Uterus (tissue), 4 donors: Measurements from ENCODE around the gene HTT. TPM values are rescaled to one million over a fixed set of nuclear protein-coding genes. Genes with fewer than 3 reads are reported as not detected.

Experiments used
- DNase-seq, 2 donors: peaks; one replicate each; pipeline ENCODE4 v3.0.0-alpha.2; 2019 to 2020
- H3K27ac ChIP-seq, 2 donors: fragments of 200-600 bp; sonication (generic); 1 replicate in 1 of 2; 2 replicates in 1 of 2; pipeline ENCODE4 v1.5.1; 2016 to 2018
- H3K27me3 ChIP-seq, 2 donors: fragments of 200-600 bp; sonication (generic); one replicate each; pipeline ENCODE4 v1.5.1; 2018 to 2019; ENCODE audit warnings: control low read depth in 1 of 2
- H3K36me3 ChIP-seq, 2 donors: fragments of 200-600 bp; sonication (generic); one replicate each; pipeline ENCODE4 v1.5.1; 2019; ENCODE audit warnings: control low read depth in 1 of 2
- H3K4me1 ChIP-seq, 2 donors: fragments of 200-600 bp; sonication (generic); one replicate each; pipeline ENCODE4 v1.5.1; 2018 to 2019; ENCODE audit warnings: control low read depth in 1 of 2
- H3K4me3 ChIP-seq, 2 donors: fragments of 200-600 bp; sonication (generic); 1 replicate in 1 of 2; 2 replicates in 1 of 2; pipeline ENCODE4 v1.5.1; 2018 to 2019; ENCODE audit warnings: mild to moderate bottlenecking in 1 of 2
- H3K9me3 ChIP-seq, 2 donors: fragments of 200-600 bp; sonication (generic); one replicate each; pipeline ENCODE4 v1.5.1; 2019; ENCODE audit warnings: control low read depth in 1 of 2
- POLR2A ChIP-seq, 2 donors: fragments of 450-650 bp; IDR thresholded peaks; one replicate each; pipeline ENCODE4 v1.6.1; 2016; ENCODE audit warnings: antibody characterized with exemption in 2 of 2, mild to moderate bottlenecking in 1 of 2, moderate library complexity in 1 of 2
- intact Hi-C: fragments of 100-400 bp; cut with DNase I; formaldehyde crosslinking; loops from one replicate; pipeline ENCODE4 v1.15.1; 2023; ENCODE audit warnings: low total_unique reads
- total RNA-seq, 4 donors: library from RNA; depleted of rRNA in 3 of 4; stranded (reverse); fragments of >200 nt in 3 of 4; gene quantifications; one replicate each; pipeline versions ENCODE4 v1.1.0 to v1.2.4, GENCODE V29; 2014 to 2023
- TF ChIP-seq, protein P1 (sequence below), 4 experiments: fragments of 200-600 bp in 2 of 4; fragments of 450-650 bp in 2 of 4; sonication (generic) in 2 of 4; IDR thresholded peaks; one replicate each; pipeline ENCODE4 v1.5.1; 2016 to 2019; ENCODE audit warnings: antibody characterized with exemption in 4 of 4, mild to moderate bottlenecking in 2 of 4, moderate library complexity in 1 of 4
- donor health status: DM: yes; HTN: yes; CAD: no.

HTT gene
- total RNA-seq, 4 donors from 2014 or later = 10.9 to 81.4 (median 49.8) TPM

DNA sequence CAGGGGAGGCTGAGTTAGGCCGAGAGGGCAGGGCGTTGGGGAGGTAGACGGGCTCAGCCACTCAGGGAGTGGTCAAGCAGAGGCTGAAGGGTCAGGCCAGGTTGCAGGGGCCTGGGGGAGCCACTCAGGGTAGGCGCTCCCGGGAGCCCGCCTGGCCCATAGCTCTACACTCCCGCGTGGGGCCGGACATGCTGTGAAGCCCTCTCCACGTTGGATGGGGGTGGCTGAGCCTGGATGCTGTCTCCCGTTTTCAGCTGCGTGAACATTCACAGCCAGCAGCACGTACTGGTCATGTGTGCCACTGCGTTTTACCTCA lies 160.5 kb downstream of the HTT start:
- no peaks in the 10 kb centered on the region for H3K4me1 ChIP-seq
- no peak overlapping the region for H3K27ac ChIP-seq
- H3K36me3 ChIP-seq = no peaks in the 10 kb centered on the region
- H3K9me3 ChIP-seq = no peaks in the 10 kb centered on the region
- H3K4me3 ChIP-seq = no peak overlapping the region
- H3K27me3 ChIP-seq = no peaks in the 10 kb centered on the region
- intact Hi-C loops = no loop called here
- no peak for TF ChIP-seq POLR2A (IDR thresholded peaks at IDR 0.05)
- TF ChIP-seq, protein P1, sequence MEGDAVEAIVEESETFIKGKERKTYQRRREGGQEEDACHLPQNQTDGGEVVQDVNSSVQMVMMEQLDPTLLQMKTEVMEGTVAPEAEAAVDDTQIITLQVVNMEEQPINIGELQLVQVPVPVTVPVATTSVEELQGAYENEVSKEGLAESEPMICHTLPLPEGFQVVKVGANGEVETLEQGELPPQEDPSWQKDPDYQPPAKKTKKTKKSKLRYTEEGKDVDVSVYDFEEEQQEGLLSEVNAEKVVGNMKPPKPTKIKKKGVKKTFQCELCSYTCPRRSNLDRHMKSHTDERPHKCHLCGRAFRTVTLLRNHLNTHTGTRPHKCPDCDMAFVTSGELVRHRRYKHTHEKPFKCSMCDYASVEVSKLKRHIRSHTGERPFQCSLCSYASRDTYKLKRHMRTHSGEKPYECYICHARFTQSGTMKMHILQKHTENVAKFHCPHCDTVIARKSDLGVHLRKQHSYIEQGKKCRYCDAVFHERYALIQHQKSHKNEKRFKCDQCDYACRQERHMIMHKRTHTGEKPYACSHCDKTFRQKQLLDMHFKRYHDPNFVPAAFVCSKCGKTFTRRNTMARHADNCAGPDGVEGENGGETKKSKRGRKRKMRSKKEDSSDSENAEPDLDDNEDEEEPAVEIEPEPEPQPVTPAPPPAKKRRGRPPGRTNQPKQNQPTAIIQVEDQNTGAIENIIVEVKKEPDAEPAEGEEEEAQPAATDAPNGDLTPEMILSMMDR (IDR thresholded peaks at IDR 0.05) = no peak
- no peak for DNase-seq

DNA sequence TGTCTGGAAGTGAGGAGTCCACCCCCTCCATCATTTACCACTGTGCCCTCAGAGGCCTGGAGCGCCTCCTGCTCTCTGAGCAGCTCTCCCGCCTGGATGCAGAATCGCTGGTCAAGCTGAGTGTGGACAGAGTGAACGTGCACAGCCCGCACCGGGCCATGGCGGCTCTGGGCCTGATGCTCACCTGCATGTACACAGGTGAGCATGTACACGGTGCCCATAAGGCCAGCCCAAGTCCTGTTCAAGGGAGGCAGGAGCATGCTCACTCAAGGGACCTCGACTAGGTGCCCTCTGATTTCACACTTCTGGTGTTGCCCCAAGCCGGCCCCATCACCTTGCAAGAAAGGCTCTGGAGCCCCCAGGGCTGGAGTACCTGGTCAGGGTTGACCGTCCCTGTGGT lies 161.1 kb downstream of the HTT start:
- Histone ChIP-seq H3K27ac (no peak overlapping the region), H3K36me3 (no peaks in the 10 kb centered on the region), H3K27me3 (no peaks in the 10 kb centered on the region), H3K4me3 (no peak overlapping the region), H3K9me3 (no peaks in the 10 kb centered on the region), H3K4me1 (no peaks in the 10 kb centered on the region)
- TF ChIP-seq POLR2A (IDR thresholded peaks at IDR 0.05) = no peak
- TF ChIP-seq, protein P1 (IDR thresholded peaks at IDR 0.05) = no peak
- intact Hi-C loops = no loop called here
- DNase-seq = no peak

DNA sequence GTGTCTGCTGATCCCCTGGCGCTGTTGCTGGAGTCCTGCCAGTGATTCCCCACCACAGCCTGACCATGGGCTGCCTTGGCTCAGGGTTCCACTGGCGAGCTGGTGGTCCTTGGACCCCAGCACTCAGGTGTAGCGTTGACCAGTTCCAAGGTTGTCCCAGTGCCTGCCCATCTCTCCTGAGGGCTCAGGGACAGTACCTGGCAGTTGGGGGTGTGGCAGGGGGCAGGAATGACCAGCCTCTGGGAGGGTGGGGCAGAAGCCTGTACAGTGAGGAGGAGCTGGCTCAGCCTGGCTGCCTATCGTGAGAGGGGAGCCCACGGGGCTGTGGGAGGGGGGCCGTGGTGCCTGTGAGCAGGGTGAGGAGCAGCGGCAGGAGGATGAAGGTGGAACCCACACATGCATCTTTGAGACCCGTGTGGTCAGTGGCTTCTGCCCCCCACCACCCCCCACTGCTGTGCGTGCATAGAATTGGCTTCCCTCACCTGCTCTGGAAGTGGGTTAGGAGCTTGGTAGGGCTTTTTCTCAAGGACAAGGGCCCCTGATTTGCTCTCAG lies 161.9 kb downstream of the HTT start:
- H3K27me3 ChIP-seq = no peaks in the 10 kb centered on the region
- no peak overlapping the region for H3K27ac ChIP-seq
- no peaks in the 10 kb centered on the region for H3K9me3 ChIP-seq
- peaks cover 0 to 3% of the 10 kb centered on the region in 2 donors for H3K4me1 ChIP-seq
- DNase-seq = no peak
- no peaks in the 10 kb centered on the region for H3K36me3 ChIP-seq
- TF ChIP-seq POLR2A (IDR thresholded peaks at IDR 0.05) = no peak
- TF ChIP-seq, protein P1 (IDR thresholded peaks at IDR 0.05) = no peak
- intact Hi-C loops = no loop called here
- no peak overlapping the region for H3K4me3 ChIP-seq

DNA sequence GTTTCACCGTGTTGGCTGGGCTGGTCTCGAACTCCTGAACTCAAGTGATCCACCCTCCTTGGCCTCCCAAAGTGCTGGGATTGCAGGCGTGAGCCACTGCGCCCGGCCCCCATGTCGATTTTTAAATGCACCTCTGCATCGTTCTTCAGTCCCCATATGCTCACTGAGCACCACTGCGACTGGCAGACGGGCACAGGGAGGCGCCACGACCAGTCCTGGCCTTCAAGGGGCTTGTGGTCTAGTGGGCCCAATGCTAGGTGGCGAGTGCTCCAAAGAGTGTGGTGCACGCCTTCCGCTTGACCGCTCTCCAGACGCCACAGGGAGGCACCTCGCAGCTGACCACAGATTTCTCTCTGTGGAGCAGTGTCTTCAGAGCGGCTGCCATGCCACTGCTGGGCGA lies 162.8 kb downstream of the HTT start:
- TF ChIP-seq, protein P1 (IDR thresholded peaks at IDR 0.05) = no peak
- no peak for TF ChIP-seq POLR2A (IDR thresholded peaks at IDR 0.05)
- Histone ChIP-seq H3K36me3 (no peaks in the 10 kb centered on the region), H3K27me3 (no peaks in the 10 kb centered on the region), H3K4me3 (no peak overlapping the region), H3K9me3 (no peaks in the 10 kb centered on the region), H3K4me1 (peaks cover 0 to 6% of the 10 kb centered on the region in 2 donors), H3K27ac (no peak overlapping the region)
- DNase-seq = no peak
- intact Hi-C loops = no loop called here

DNA sequence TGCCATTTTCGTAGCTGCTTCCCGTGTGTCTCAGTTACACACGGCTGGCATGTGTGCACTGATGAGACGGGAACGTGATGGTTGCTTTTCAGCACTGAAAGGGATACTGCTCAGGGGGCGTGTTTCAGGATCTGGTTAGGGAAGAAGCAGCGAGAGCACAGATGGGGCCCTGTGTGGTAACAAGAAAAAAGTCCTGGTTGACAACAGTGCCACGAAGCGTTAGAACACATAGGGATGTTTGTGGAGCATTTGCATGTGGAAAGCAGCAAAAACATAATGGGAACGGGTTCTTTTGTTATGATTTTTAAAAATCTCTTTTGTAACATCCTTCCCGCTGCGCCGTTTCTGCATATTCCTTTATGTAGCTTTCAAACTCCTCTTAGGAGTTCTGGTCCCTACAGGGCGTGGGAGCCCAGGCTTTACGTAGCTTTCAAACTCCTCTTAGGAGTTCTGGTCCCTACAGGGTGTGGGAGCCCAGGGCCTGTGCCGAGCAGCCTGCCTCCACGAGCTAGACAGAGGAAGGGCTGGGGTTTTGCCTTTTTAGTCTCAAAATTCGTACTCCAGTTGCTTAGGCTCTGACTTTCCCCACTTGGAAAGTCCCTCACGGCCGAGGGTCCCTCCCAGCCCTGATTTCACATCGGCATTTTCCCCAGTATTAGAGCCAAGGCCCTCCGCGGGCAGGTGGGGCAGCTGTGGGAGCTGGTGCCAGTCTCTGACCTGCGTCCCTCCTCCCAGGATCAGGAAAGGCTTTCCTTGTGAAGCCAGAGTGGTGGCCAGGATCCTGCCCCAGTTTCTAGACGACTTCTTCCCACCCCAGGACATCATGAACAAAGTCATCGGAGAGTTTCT lies 163.5 kb downstream of the HTT start:
- H3K27ac ChIP-seq = no peak overlapping the region
- no peaks in the 10 kb centered on the region for H3K9me3 ChIP-seq
- H3K27me3 ChIP-seq = no peaks in the 10 kb centered on the region
- peaks cover 0 to 6% of the 10 kb centered on the region in 2 donors for H3K4me1 ChIP-seq
- no peak for DNase-seq
- H3K4me3 ChIP-seq = no peak overlapping the region
- intact Hi-C loops = no loop called here
- TF ChIP-seq, protein P1 (IDR thresholded peaks at IDR 0.05) = no peak
- TF ChIP-seq POLR2A (IDR thresholded peaks at IDR 0.05) = no peak
- H3K36me3 ChIP-seq = no peaks in the 10 kb centered on the region
